ENCODE measurements around the gene MAP2K7. TPM values are rescaled to one million over a fixed set of nuclear protein-coding genes. Genes with fewer than 3 reads are reported as not detected.
A peak's percentile ranks its signal among the peaks of the same experiment; 100 is the strongest.

Gene MAP2K7
- total and polyA plus RNA-seq, 2 donors = 8.0 to 45.4 TPM

DNA sequence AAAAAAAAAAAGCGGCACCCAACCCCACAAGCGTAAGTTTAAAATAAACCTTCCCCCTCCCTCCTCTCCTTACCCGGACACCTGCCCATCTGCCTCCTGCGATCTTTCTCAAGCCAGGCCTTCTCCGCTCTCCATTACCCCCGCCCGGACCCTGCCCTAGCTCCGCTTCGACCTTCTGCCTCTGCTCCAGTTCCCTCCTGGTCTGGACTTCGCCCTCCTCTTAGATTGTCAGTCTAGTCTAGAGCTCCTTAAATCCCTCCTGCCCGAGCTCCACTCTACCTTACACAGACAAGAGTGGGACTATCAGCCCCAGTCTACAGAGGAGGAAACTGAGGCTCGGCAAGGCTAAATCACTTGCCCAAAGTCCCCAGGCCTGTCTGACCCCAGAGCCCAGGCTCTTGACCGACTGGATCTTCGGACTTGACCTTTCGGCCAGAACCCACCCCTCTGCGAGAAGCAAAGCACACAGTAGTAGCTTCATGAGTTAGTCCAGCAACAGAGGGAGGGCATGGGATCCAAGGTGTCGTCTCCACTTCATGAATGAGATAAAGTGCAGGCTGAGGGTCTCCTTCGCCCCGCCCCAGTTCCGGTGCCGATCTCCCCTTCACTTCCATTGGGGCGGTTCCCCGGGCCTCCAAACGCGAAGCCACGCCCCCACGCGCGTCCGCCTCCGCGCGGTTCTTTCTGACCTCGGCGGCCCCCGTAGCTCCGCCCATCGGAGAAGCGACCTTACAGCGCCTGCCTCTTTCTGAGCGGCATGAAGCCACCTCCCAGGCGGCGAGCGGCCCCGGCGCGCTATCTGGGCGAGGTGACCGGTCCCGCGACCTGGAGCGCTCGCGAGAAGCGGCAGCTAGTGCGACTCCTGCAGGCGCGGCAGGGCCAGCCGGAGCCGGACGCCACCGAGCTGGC, 16.2 kb downstream of the MAP2K7 start, which contains the start of gene SNAPC2:
TSS of gene SNAPC2 (plus strand) at position 729 of the 909 bp plus-strand sequence. CDS start at position 758, 29 bp downstream.
- Histone ChIP-seq H3K27ac (ENCODE audit: low read depth in 1 of 2, low read length in 1 of 2) (peak within 1 kb of the TSS; percentile 92 to 98), H3K4me3 (ENCODE audit: low read length in 2 of 2) (peak within 1 kb of the TSS; percentile 50 to 89), H3K36me3 (ENCODE audit: control insufficient read depth in 2 of 2, insufficient read depth in 2 of 2, low read length in 1 of 2) (peaks cover 14 to 15% of the 10 kb centered on the region in 2 donors), H3K4me1 (ENCODE audit: control insufficient read depth in 2 of 2, insufficient read depth in 2 of 2, low read length in 2 of 2) (peaks cover 20 to 39% of the 10 kb centered on the region in 2 donors), H3K9me3 (ENCODE audit: control insufficient read depth in 2 of 2, insufficient read depth in 1 of 2, low read length in 1 of 2) (peaks cover 0 to 6% of the 10 kb centered on the region in 2 donors), H3K27me3 (ENCODE audit: control insufficient read depth in 2 of 2, insufficient read depth in 1 of 2, low read length in 1 of 2) (peaks cover 40 to 54% of the 10 kb centered on the region in 2 donors)
- DNase-seq (ENCODE audit: low read depth in 6 of 9, low spot score in 9 of 9) = peak; percentile 89 to 99 (median 97)
- 7% methylated on average over 62 of the region's 62 CpGs for WGBS

DNA sequence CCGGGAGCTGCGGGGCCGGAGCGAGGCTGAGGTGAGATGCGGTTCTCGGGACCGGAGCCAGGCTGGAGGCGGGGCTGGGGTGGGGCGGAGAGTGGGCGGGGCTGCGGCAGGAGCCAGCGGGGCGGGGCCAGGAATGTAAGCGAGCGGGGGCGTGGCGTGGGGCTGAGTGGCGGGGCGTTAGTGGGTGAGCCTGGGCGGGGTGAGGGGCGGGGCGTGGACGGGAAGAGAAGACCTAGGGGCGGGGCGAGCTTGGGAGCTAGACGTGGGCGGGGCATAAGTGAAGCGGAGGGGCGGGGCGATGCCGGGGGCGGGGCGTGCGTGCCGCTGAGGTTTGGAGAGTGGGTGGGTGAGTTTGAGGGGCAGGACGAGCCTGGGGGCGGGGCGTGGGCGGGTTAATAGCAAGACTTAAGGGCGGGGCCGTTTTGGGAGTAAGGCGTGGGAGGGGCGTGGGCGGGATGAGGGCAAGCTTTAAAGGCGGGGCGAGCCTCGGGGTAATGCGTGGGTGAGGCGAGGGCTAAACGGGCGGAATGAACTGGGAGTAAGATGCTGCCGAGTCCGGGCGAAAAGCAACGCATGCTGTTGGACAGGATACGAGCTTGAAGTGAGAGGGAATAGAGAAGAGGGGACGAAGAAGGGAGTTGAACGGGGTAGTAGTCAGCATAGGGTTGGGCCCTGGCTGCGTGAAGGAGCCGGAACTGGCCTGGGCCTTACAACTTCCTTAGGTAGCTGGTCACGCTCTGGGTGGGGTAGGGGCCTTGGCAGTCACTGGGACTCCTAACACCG, 17.0 kb downstream of the MAP2K7 start:
- H3K4me1 ChIP-seq (ENCODE audit: control insufficient read depth in 2 of 2, insufficient read depth in 2 of 2, low read length in 2 of 2) = peaks cover 25 to 37% of the 10 kb centered on the region in 2 donors
- peak; percentile 76 to 96 (median 92) for DNase-seq (ENCODE audit: low read depth in 6 of 9, low spot score in 9 of 9)
- peaks cover 0 to 6% of the 10 kb centered on the region in 2 donors for H3K9me3 ChIP-seq (ENCODE audit: control insufficient read depth in 2 of 2, insufficient read depth in 1 of 2, low read length in 1 of 2)
- H3K27ac ChIP-seq (ENCODE audit: low read depth in 1 of 2, low read length in 1 of 2) = peak overlapping the region; percentile 92 to 98
- peak overlapping the region; percentile 50 to 89 for H3K4me3 ChIP-seq (ENCODE audit: low read length in 2 of 2)
- peaks cover 32 to 47% of the 10 kb centered on the region in 2 donors for H3K27me3 ChIP-seq (ENCODE audit: control insufficient read depth in 2 of 2, insufficient read depth in 1 of 2, low read length in 1 of 2)
- H3K36me3 ChIP-seq (ENCODE audit: control insufficient read depth in 2 of 2, insufficient read depth in 2 of 2, low read length in 1 of 2) = peaks cover 14 to 15% of the 10 kb centered on the region in 2 donors
- 2% methylated on average over 62 of the region's 62 CpGs for WGBS

GRCh38 chr19:7921302-7921966, 17.8 kb downstream of the MAP2K7 start:
- H3K27ac ChIP-seq (ENCODE audit: low read depth in 1 of 2, low read length in 1 of 2) = peak overlapping the region; percentile 10 to 84
- H3K4me3 ChIP-seq (ENCODE audit: low read length in 2 of 2) = peak overlapping the region; percentile 40 to 89
- H3K9me3 ChIP-seq (ENCODE audit: control insufficient read depth in 2 of 2, insufficient read depth in 1 of 2, low read length in 1 of 2) = peaks cover 0 to 6% of the 10 kb centered on the region in 2 donors
- WGBS = 71% methylated on average over 17 of the region's 17 CpGs
- peaks cover 14 to 15% of the 10 kb centered on the region in 2 donors for H3K36me3 ChIP-seq (ENCODE audit: control insufficient read depth in 2 of 2, insufficient read depth in 2 of 2, low read length in 1 of 2)
- H3K27me3 ChIP-seq (ENCODE audit: control insufficient read depth in 2 of 2, insufficient read depth in 1 of 2, low read length in 1 of 2) = peaks cover 26 to 40% of the 10 kb centered on the region in 2 donors
- DNase-seq (ENCODE audit: low read depth in 6 of 9, low spot score in 9 of 9) = no peak
- H3K4me1 ChIP-seq (ENCODE audit: control insufficient read depth in 2 of 2, insufficient read depth in 2 of 2, low read length in 2 of 2) = peaks cover 27 to 35% of the 10 kb centered on the region in 2 donors

- Histone ChIP-seq H3K9me3 (ENCODE audit: control insufficient read depth in 2 of 2, insufficient read depth in 1 of 2, low read length in 1 of 2) (peaks cover 0 to 6% of the 10 kb centered on the region in 2 donors), H3K27me3 (ENCODE audit: control insufficient read depth in 2 of 2, insufficient read depth in 1 of 2, low read length in 1 of 2) (peaks cover 19 to 33% of the 10 kb centered on the region in 2 donors), H3K4me3 (ENCODE audit: low read length in 2 of 2) (no peak overlapping the region), H3K36me3 (ENCODE audit: control insufficient read depth in 2 of 2, insufficient read depth in 2 of 2, low read length in 1 of 2) (peaks cover 14 to 18% of the 10 kb centered on the region in 2 donors), H3K27ac (ENCODE audit: low read depth in 1 of 2, low read length in 1 of 2) (peak overlapping the region in 1 of 2 donors; percentile 3), H3K4me1 (ENCODE audit: control insufficient read depth in 2 of 2, insufficient read depth in 2 of 2, low read length in 2 of 2) (peaks cover 23 to 31% of the 10 kb centered on the region in 2 donors)
- WGBS = 98% methylated on average over 31 of the region's 31 CpGs
- no peak for DNase-seq (ENCODE audit: low read depth in 6 of 9, low spot score in 9 of 9)
Observed at GRCh38 chr19:7921967-7922835, 18.5 kb downstream of the MAP2K7 start.

GRCh38 chr19:7922836-7923195, 19.1 kb downstream of the MAP2K7 start:
- Histone ChIP-seq H3K27me3 (ENCODE audit: control insufficient read depth in 2 of 2, insufficient read depth in 1 of 2, low read length in 1 of 2) (peaks cover 12 to 27% of the 10 kb centered on the region in 2 donors), H3K4me3 (ENCODE audit: low read length in 2 of 2) (no peak overlapping the region), H3K4me1 (ENCODE audit: control insufficient read depth in 2 of 2, insufficient read depth in 2 of 2, low read length in 2 of 2) (peaks cover 23 to 28% of the 10 kb centered on the region in 2 donors), H3K27ac (ENCODE audit: low read depth in 1 of 2, low read length in 1 of 2) (no peak overlapping the region), H3K9me3 (ENCODE audit: control insufficient read depth in 2 of 2, insufficient read depth in 1 of 2, low read length in 1 of 2) (peaks cover 0 to 6% of the 10 kb centered on the region in 2 donors), H3K36me3 (ENCODE audit: control insufficient read depth in 2 of 2, insufficient read depth in 2 of 2, low read length in 1 of 2) (peaks cover 18 to 20% of the 10 kb centered on the region in 2 donors)
- no peak for DNase-seq (ENCODE audit: low read depth in 6 of 9, low spot score in 9 of 9)
- WGBS = 96% methylated on average over 8 of the region's 8 CpGs

- Histone ChIP-seq H3K36me3 (ENCODE audit: control insufficient read depth in 2 of 2, insufficient read depth in 2 of 2, low read length in 1 of 2) (peaks cover 18 to 22% of the 10 kb centered on the region in 2 donors), H3K27me3 (ENCODE audit: control insufficient read depth in 2 of 2, insufficient read depth in 1 of 2, low read length in 1 of 2) (peaks cover 6 to 19% of the 10 kb centered on the region in 2 donors), H3K27ac (ENCODE audit: low read depth in 1 of 2, low read length in 1 of 2) (no peak overlapping the region), H3K4me1 (ENCODE audit: control insufficient read depth in 2 of 2, insufficient read depth in 2 of 2, low read length in 2 of 2) (peaks cover 24 to 28% of the 10 kb centered on the region in 2 donors), H3K4me3 (ENCODE audit: low read length in 2 of 2) (no peak overlapping the region), H3K9me3 (ENCODE audit: control insufficient read depth in 2 of 2, insufficient read depth in 1 of 2, low read length in 1 of 2) (peaks cover 0 to 5% of the 10 kb centered on the region in 2 donors)
- no peak for DNase-seq (ENCODE audit: low read depth in 6 of 9, low spot score in 9 of 9)
- WGBS = 93% methylated on average over 31 of the region's 31 CpGs
Observed at GRCh38 chr19:7923295-7924191, 19.9 kb downstream of the MAP2K7 start.

GRCh38 chr19:7924241-7924640, 20.6 kb downstream of the MAP2K7 start:
- no peak overlapping the region for H3K27ac ChIP-seq (ENCODE audit: low read depth in 1 of 2, low read length in 1 of 2)
- H3K9me3 ChIP-seq (ENCODE audit: control insufficient read depth in 2 of 2, insufficient read depth in 1 of 2, low read length in 1 of 2) = no peaks in the 10 kb centered on the region
- DNase-seq (ENCODE audit: low read depth in 6 of 9, low spot score in 9 of 9) = no peak
- no peak overlapping the region for H3K4me3 ChIP-seq (ENCODE audit: low read length in 2 of 2)
- peaks cover 25 to 27% of the 10 kb centered on the region in 2 donors for H3K4me1 ChIP-seq (ENCODE audit: control insufficient read depth in 2 of 2, insufficient read depth in 2 of 2, low read length in 2 of 2)
- peaks cover 0 to 12% of the 10 kb centered on the region in 2 donors for H3K27me3 ChIP-seq (ENCODE audit: control insufficient read depth in 2 of 2, insufficient read depth in 1 of 2, low read length in 1 of 2)
- H3K36me3 ChIP-seq (ENCODE audit: control insufficient read depth in 2 of 2, insufficient read depth in 2 of 2, low read length in 1 of 2) = peaks cover 18 to 22% of the 10 kb centered on the region in 2 donors
- 95% methylated on average over 12 of the region's 12 CpGs for WGBS
